ENCODE results near the gene MINK1.

MINK1 gene

GRCh38 chr17:4796552-4796920, 36.6 kb upstream of the MINK1 start:
- Histone ChIP-seq H3K4me1 (ENCODE audit: control insufficient read depth in 1 of 2, insufficient read depth in 2 of 2, low read length in 2 of 2) (peaks cover 0 to 16% of the 10 kb centered on the region in 2 donors), H3K9me3 (ENCODE audit: control insufficient read depth in 1 of 2, low read length in 2 of 2) (no peaks in the 10 kb centered on the region), H3K27ac (ENCODE audit: low read length) (peak overlapping the region; percentile 91), H3K36me3 (ENCODE audit: control insufficient read depth in 1 of 2, insufficient read depth in 2 of 2, low read length in 2 of 2) (peaks cover 11 to 23% of the 10 kb centered on the region in 2 donors), H3K4me3 (ENCODE audit: low read depth in 1 of 2, low read length in 2 of 2) (peak overlapping the region; percentile 98 to 100), H3K27me3 (ENCODE audit: low read depth, low read length) (no peaks in the 10 kb centered on the region)

- Histone ChIP-seq H3K36me3 (ENCODE audit: control insufficient read depth in 1 of 2, insufficient read depth in 2 of 2, low read length in 2 of 2) (peaks cover 11 to 23% of the 10 kb centered on the region in 2 donors), H3K27me3 (ENCODE audit: low read depth, low read length) (no peaks in the 10 kb centered on the region), H3K4me1 (ENCODE audit: control insufficient read depth in 1 of 2, insufficient read depth in 2 of 2, low read length in 2 of 2) (peaks cover 0 to 16% of the 10 kb centered on the region in 2 donors), H3K9me3 (ENCODE audit: control insufficient read depth in 1 of 2, low read length in 2 of 2) (no peaks in the 10 kb centered on the region), H3K4me3 (ENCODE audit: low read depth in 1 of 2, low read length in 2 of 2) (no peak overlapping the region), H3K27ac (ENCODE audit: low read length) (no peak overlapping the region)
Measured at GRCh38 chr17:4800462-4801196, 32.5 kb upstream of the MINK1 start.

GRCh38 chr17:4802228-4802627, 30.9 kb upstream of the MINK1 start, which contains the start of gene C17orf114:
TSS of gene C17orf114 (minus strand) at chr17:4802328.
- Histone ChIP-seq H3K27ac (ENCODE audit: low read length) (no peak within 1 kb of the TSS), H3K36me3 (ENCODE audit: control insufficient read depth in 1 of 2, insufficient read depth in 2 of 2, low read length in 2 of 2) (peaks cover 11 to 18% of the 10 kb centered on the region in 2 donors), H3K4me1 (ENCODE audit: control insufficient read depth in 1 of 2, insufficient read depth in 2 of 2, low read length in 2 of 2) (peaks cover 4 to 9% of the 10 kb centered on the region in 2 donors), H3K27me3 (ENCODE audit: low read depth, low read length) (no peaks in the 10 kb centered on the region), H3K9me3 (ENCODE audit: control insufficient read depth in 1 of 2, low read length in 2 of 2) (no peaks in the 10 kb centered on the region), H3K4me3 (ENCODE audit: low read depth in 1 of 2, low read length in 2 of 2) (no peak within 1 kb of the TSS)

- peak overlapping the region; percentile 70 to 76 for H3K4me3 ChIP-seq (ENCODE audit: low read depth in 1 of 2, low read length in 2 of 2)
- H3K27ac ChIP-seq (ENCODE audit: low read length) = no peak overlapping the region
- no peaks in the 10 kb centered on the region for H3K27me3 ChIP-seq (ENCODE audit: low read depth, low read length)
- H3K36me3 ChIP-seq (ENCODE audit: control insufficient read depth in 1 of 2, insufficient read depth in 2 of 2, low read length in 2 of 2) = peaks cover 0 to 6% of the 10 kb centered on the region in 2 donors
- no peaks in the 10 kb centered on the region for H3K9me3 ChIP-seq (ENCODE audit: control insufficient read depth in 1 of 2, low read length in 2 of 2)
- H3K4me1 ChIP-seq (ENCODE audit: control insufficient read depth in 1 of 2, insufficient read depth in 2 of 2, low read length in 2 of 2) = peaks cover 13 to 21% of the 10 kb centered on the region in 2 donors
Measured at GRCh38 chr17:4806456-4806776, 26.7 kb upstream of the MINK1 start.

GRCh38 chr17:4806777-4807604, 26.1 kb upstream of the MINK1 start, which contains the start of gene PLD2:
TSS of gene PLD2 (plus strand) at chr17:4807152. CDS start at chr17:4807773, 621 bp downstream.
- peaks cover 13 to 21% of the 10 kb centered on the region in 2 donors for H3K4me1 ChIP-seq (ENCODE audit: control insufficient read depth in 1 of 2, insufficient read depth in 2 of 2, low read length in 2 of 2)
- no peaks in the 10 kb centered on the region for H3K27me3 ChIP-seq (ENCODE audit: low read depth, low read length)
- no peaks in the 10 kb centered on the region for H3K9me3 ChIP-seq (ENCODE audit: control insufficient read depth in 1 of 2, low read length in 2 of 2)
- no peak within 1 kb of the TSS for H3K27ac ChIP-seq (ENCODE audit: low read length)
- peaks cover 0 to 6% of the 10 kb centered on the region in 2 donors for H3K36me3 ChIP-seq (ENCODE audit: control insufficient read depth in 1 of 2, insufficient read depth in 2 of 2, low read length in 2 of 2)
- H3K4me3 ChIP-seq (ENCODE audit: low read depth in 1 of 2, low read length in 2 of 2) = peak within 1 kb of the TSS; percentile 70 to 76

- H3K9me3 ChIP-seq (ENCODE audit: control insufficient read depth in 1 of 2, low read length in 2 of 2) = no peaks in the 10 kb centered on the region
- peaks cover 13 to 21% of the 10 kb centered on the region in 2 donors for H3K4me1 ChIP-seq (ENCODE audit: control insufficient read depth in 1 of 2, insufficient read depth in 2 of 2, low read length in 2 of 2)
- no peaks in the 10 kb centered on the region for H3K27me3 ChIP-seq (ENCODE audit: low read depth, low read length)
- no peak overlapping the region for H3K27ac ChIP-seq (ENCODE audit: low read length)
- peaks cover 0 to 6% of the 10 kb centered on the region in 2 donors for H3K36me3 ChIP-seq (ENCODE audit: control insufficient read depth in 1 of 2, insufficient read depth in 2 of 2, low read length in 2 of 2)
- H3K4me3 ChIP-seq (ENCODE audit: low read depth in 1 of 2, low read length in 2 of 2) = peak overlapping the region; percentile 33 to 76
Measured at GRCh38 chr17:4807605-4808377, 25.3 kb upstream of the MINK1 start.

- Histone ChIP-seq H3K27ac (ENCODE audit: low read length) (no peak overlapping the region), H3K27me3 (ENCODE audit: low read depth, low read length) (no peaks in the 10 kb centered on the region), H3K4me3 (ENCODE audit: low read depth in 1 of 2, low read length in 2 of 2) (peak overlapping the region in 1 of 2 donors; percentile 76), H3K36me3 (ENCODE audit: control insufficient read depth in 1 of 2, insufficient read depth in 2 of 2, low read length in 2 of 2) (peaks cover 0 to 6% of the 10 kb centered on the region in 2 donors), H3K4me1 (ENCODE audit: control insufficient read depth in 1 of 2, insufficient read depth in 2 of 2, low read length in 2 of 2) (peaks cover 13 to 21% of the 10 kb centered on the region in 2 donors), H3K9me3 (ENCODE audit: control insufficient read depth in 1 of 2, low read length in 2 of 2) (no peaks in the 10 kb centered on the region)
Measured at GRCh38 chr17:4808378-4808767, 24.8 kb upstream of the MINK1 start.

GRCh38 chr17:4810696-4811290, 22.3 kb upstream of the MINK1 start:
- Histone ChIP-seq H3K4me3 (ENCODE audit: low read depth in 1 of 2, low read length in 2 of 2) (no peak overlapping the region), H3K36me3 (ENCODE audit: control insufficient read depth in 1 of 2, insufficient read depth in 2 of 2, low read length in 2 of 2) (peaks cover 0 to 23% of the 10 kb centered on the region in 2 donors), H3K27me3 (ENCODE audit: low read depth, low read length) (no peaks in the 10 kb centered on the region)

GRCh38 chr17:4811471-4811870, 21.7 kb upstream of the MINK1 start:
- H3K9me3 ChIP-seq (ENCODE audit: control insufficient read depth in 1 of 2, low read length in 2 of 2) = no peaks in the 10 kb centered on the region
- no peak overlapping the region for H3K27ac ChIP-seq (ENCODE audit: low read length)
- H3K36me3 ChIP-seq (ENCODE audit: control insufficient read depth in 1 of 2, insufficient read depth in 2 of 2, low read length in 2 of 2) = peaks cover 0 to 28% of the 10 kb centered on the region in 2 donors
- H3K27me3 ChIP-seq (ENCODE audit: low read depth, low read length) = no peaks in the 10 kb centered on the region
- peaks cover 9 to 17% of the 10 kb centered on the region in 2 donors for H3K4me1 ChIP-seq (ENCODE audit: control insufficient read depth in 1 of 2, insufficient read depth in 2 of 2, low read length in 2 of 2)
- H3K4me3 ChIP-seq (ENCODE audit: low read depth in 1 of 2, low read length in 2 of 2) = no peak overlapping the region

More at GRCh38 chr17:4810696-4811290, 22.3 kb upstream of the MINK1 start:
- no peak overlapping the region for H3K27ac ChIP-seq (ENCODE audit: low read length)
- H3K9me3 ChIP-seq (ENCODE audit: control insufficient read depth in 1 of 2, low read length in 2 of 2) = no peaks in the 10 kb centered on the region
- peaks cover 13 to 21% of the 10 kb centered on the region in 2 donors for H3K4me1 ChIP-seq (ENCODE audit: control insufficient read depth in 1 of 2, insufficient read depth in 2 of 2, low read length in 2 of 2)

GRCh38 chr17:4812690-4813089, 20.4 kb upstream of the MINK1 start:
- H3K9me3 ChIP-seq (ENCODE audit: control insufficient read depth in 1 of 2, low read length in 2 of 2) = no peaks in the 10 kb centered on the region
- no peak overlapping the region for H3K4me3 ChIP-seq (ENCODE audit: low read depth in 1 of 2, low read length in 2 of 2)
- H3K27ac ChIP-seq (ENCODE audit: low read length) = no peak overlapping the region
- peaks cover 0 to 36% of the 10 kb centered on the region in 2 donors for H3K36me3 ChIP-seq (ENCODE audit: control insufficient read depth in 1 of 2, insufficient read depth in 2 of 2, low read length in 2 of 2)
- H3K4me1 ChIP-seq (ENCODE audit: control insufficient read depth in 1 of 2, insufficient read depth in 2 of 2, low read length in 2 of 2) = peaks cover 8 to 15% of the 10 kb centered on the region in 2 donors
- H3K27me3 ChIP-seq (ENCODE audit: low read depth, low read length) = no peaks in the 10 kb centered on the region
